Spleen (tissue), 11 donors: ENCODE results near the gene LRMDA. TPM values are rescaled to one million over a fixed set of nuclear protein-coding genes. Genes with fewer than 3 reads are reported as not detected.

ENCODE experiments used
- DNase-seq: peaks from one replicate; pipeline ENCODE4 v3.0.0-alpha.2; 2020
- H3K27ac ChIP-seq, 8 donors: fragments of 200-600 bp; sonication (generic) in 7 of 8; 1 replicate in 4 of 8; 2 replicates in 4 of 8; pipeline versions ENCODE4 v1.5.0 to v1.8.0; 2016 to 2021; ENCODE audit warnings: inconsistent platforms in 4 of 8, mild to moderate bottlenecking in 4 of 8, moderate library complexity in 1 of 8
- H3K27me3 ChIP-seq, 7 donors: fragments of 200-600 bp; sonication (generic) in 6 of 7; replicated peaks in 1 of 7; 1 replicate in 4 of 7; 2 replicates in 3 of 7; pipeline versions ENCODE4 v1.5.0 to v1.8.0; 2016 to 2021; ENCODE audit warnings: inconsistent platforms in 3 of 7, mild to moderate bottlenecking in 1 of 7
- H3K36me3 ChIP-seq, 6 donors: fragments of 200-600 bp; sonication (generic) in 5 of 6; 1 replicate in 4 of 6; 2 replicates in 2 of 6; pipeline versions ENCODE4 v1.5.0 to v1.8.0; 2016 to 2021; ENCODE audit warnings: inconsistent platforms in 2 of 6
- H3K4me1 ChIP-seq, 6 donors: fragments of 200-600 bp; sonication (generic) in 5 of 6; 1 replicate in 3 of 6; 2 replicates in 3 of 6; pipeline versions ENCODE4 v1.5.0 to v1.8.0; 2016 to 2021; ENCODE audit warnings: inconsistent platforms in 3 of 6
- H3K4me3 ChIP-seq, 8 donors: fragments of 200-600 bp; sonication (generic) in 7 of 8; 1 replicate in 4 of 8; 2 replicates in 4 of 8; pipeline versions ENCODE4 v1.5.0 to v1.8.0; 2016 to 2021; ENCODE audit warnings: inconsistent platforms in 4 of 8, mild to moderate bottlenecking in 4 of 8, moderate library complexity in 2 of 8
- H3K9me3 ChIP-seq, 8 donors: fragments of 200-600 bp; sonication (generic) in 7 of 8; 1 replicate in 4 of 8; 2 replicates in 4 of 8; pipeline versions ENCODE4 v1.5.0 to v1.8.0; 2016 to 2021; ENCODE audit warnings: inconsistent platforms in 4 of 8
- POLR2A ChIP-seq, 3 donors: fragments of 450-650 bp; IDR thresholded peaks; one replicate each; pipeline ENCODE4 v1.5.1; 2017; ENCODE audit warnings: antibody characterized with exemption in 3 of 3, mild to moderate bottlenecking in 1 of 3
- POLR2AphosphoS5 ChIP-seq, 3 donors: sonication (generic); formaldehyde crosslinking; IDR thresholded peaks; one replicate each; pipeline ENCODE4 v1.5.1; 2017; ENCODE audit warnings: antibody characterized with exemption in 3 of 3
- WGBS, 5 donors: extraction: QIAGEN DNeasy Blood & Tissue Kit in 3 of 5; methylation state at CpG; one replicate each; pipeline versions ENCODE4 v1.1.5 to v1.1.7; 2013 to 2018; 5-methylcytosine and 5-hydroxymethylcytosine counted together
- intact Hi-C: fragments of 100-400 bp; cut with DNase I; formaldehyde crosslinking; loops from one replicate; pipeline ENCODE4 v1.15.0; 2023; ENCODE audit warnings: low total_unique reads
- polyA plus RNA-seq, 3 donors: library from polyadenylated mRNA; stranded (reverse); fragments of 200-250 nt; gene quantifications; one replicate each; pipeline ENCODE4 v1.2.1, GENCODE V29; 2013
- total RNA-seq, 7 donors: library from RNA; depleted of rRNA in 3 of 7; stranded (reverse); fragments of >200 nt in 3 of 7; fragmentation: NEBNext Ultra II Directional in 4 of 7; extraction: Animal tissue kit (Norgen Biotek cat#: 25700) in 4 of 7; gene quantifications; one replicate each; pipeline versions ENCODE4 v1.1.0 to v1.2.1, GENCODE V29; 2016 to 2021
- TF ChIP-seq, protein P1 (sequence below), 11 experiments: fragments of 200-600 bp in 7 of 11; fragments of 450-650 bp in 4 of 11; sonication (generic) in 4 of 11; IDR thresholded peaks in 8 of 11; conservative IDR thresholded peaks in 3 of 11; 1 replicate in 7 of 11; 2 replicates in 4 of 11; pipeline versions ENCODE4 v1.4.0 to v1.8.0; 2016 to 2021; ENCODE audit warnings: antibody characterized with exemption in 11 of 11, inconsistent platforms in 4 of 11, mild to moderate bottlenecking in 1 of 11
- donor health status: healthy with polysubstance abuse.
- donor health status: DM: no; HTN: no; CAD: no; lungs with moderate emphysema.
- donor health status: DM: no; HTN: no; CAD: no.
- donor health status: Bipolar disorder and iron deficiency.
- donor health status: healthy.
- donor health status: DM: no; HTN: no; CAD: no.
- donor health status: DM: yes; HTN: yes; CAD: no.

The LRMDA gene
- total and polyA plus RNA-seq, 10 donors = 7.3 to 46.6 (median 28.2) TPM

DNA sequence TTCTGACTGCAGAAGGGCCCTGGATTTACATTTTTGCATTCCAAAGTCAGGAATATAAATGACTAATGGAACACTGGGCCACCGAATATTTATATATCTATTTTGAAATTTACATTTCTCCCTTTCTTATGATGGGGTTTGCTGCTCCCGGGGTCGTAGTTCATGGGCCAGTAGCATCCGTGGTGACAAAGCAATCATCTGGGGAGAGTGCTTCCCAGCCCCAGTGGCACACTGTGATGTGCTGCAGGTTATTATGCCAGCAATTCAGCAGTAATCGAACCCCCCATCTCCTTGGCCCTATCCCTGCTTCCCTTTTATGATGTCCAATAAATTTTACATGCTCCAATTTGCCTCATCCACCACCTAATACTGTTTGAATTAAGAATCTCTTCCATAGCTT lies 837.5 kb downstream of the LRMDA start:
- Histone ChIP-seq H3K27ac (no peak overlapping the region), H3K4me3 (no peak overlapping the region), H3K27me3 (no peaks in the 10 kb centered on the region), H3K9me3 (peaks cover 0 to 17% (median 5%) of the 10 kb centered on the region in 8 donors), H3K4me1 (no peaks in the 10 kb centered on the region), H3K36me3 (no peaks in the 10 kb centered on the region)
- WGBS, 5 donors = 79 to 92% (median 88%) methylated on average over 5 of the region's 5 CpGs
- DNase-seq = no peak
- intact Hi-C loops = no loop called here
- TF ChIP-seq POLR2AphosphoS5 (IDR thresholded peaks at IDR 0.05) (no peak), POLR2A (IDR thresholded peaks at IDR 0.05) (no peak)
- TF ChIP-seq, protein P1, sequence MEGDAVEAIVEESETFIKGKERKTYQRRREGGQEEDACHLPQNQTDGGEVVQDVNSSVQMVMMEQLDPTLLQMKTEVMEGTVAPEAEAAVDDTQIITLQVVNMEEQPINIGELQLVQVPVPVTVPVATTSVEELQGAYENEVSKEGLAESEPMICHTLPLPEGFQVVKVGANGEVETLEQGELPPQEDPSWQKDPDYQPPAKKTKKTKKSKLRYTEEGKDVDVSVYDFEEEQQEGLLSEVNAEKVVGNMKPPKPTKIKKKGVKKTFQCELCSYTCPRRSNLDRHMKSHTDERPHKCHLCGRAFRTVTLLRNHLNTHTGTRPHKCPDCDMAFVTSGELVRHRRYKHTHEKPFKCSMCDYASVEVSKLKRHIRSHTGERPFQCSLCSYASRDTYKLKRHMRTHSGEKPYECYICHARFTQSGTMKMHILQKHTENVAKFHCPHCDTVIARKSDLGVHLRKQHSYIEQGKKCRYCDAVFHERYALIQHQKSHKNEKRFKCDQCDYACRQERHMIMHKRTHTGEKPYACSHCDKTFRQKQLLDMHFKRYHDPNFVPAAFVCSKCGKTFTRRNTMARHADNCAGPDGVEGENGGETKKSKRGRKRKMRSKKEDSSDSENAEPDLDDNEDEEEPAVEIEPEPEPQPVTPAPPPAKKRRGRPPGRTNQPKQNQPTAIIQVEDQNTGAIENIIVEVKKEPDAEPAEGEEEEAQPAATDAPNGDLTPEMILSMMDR (IDR thresholded peaks at IDR 0.05 in 8 of 11, conservative IDR thresholded peaks at IDR 0.05 in 3 of 11) = no peak

DNA sequence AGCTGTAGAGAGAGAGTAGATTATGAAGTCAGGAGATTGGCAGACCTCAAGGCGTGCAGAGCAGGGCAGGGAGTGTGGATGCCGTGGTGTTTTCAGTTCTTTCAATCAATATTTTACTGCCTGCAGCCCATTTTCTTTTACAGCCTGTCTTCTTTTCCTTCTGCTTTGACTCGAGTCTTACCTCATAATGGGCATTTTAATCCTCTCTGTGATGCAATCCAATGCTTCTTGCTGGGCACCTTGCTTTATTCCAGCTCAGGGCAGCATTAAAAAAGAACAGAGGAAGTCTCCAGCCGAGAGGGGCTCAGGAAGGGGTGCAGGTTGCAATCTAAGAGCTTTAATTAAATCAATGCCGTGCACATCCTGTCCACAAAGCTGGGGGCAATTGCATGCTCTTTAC lies 839.0 kb downstream of the LRMDA start:
- no peaks in the 10 kb centered on the region for H3K4me1 ChIP-seq
- H3K27me3 ChIP-seq = no peaks in the 10 kb centered on the region
- no peak overlapping the region for H3K27ac ChIP-seq
- H3K9me3 ChIP-seq = peaks cover 4 to 32% (median 20%) of the 10 kb centered on the region in 8 donors
- no peaks in the 10 kb centered on the region for H3K36me3 ChIP-seq
- 58 to 69% (median 61%) methylated on average over 5 of the region's 5 CpGs for WGBS, 5 donors
- intact Hi-C loops = no loop called here
- TF ChIP-seq POLR2AphosphoS5 (IDR thresholded peaks at IDR 0.05) (no peak), POLR2A (IDR thresholded peaks at IDR 0.05) (no peak)
- TF ChIP-seq, protein P1 (IDR thresholded peaks at IDR 0.05 in 8 of 11, conservative IDR thresholded peaks at IDR 0.05 in 3 of 11) = no peak
- H3K4me3 ChIP-seq = no peak overlapping the region
- DNase-seq = no peak

DNA sequence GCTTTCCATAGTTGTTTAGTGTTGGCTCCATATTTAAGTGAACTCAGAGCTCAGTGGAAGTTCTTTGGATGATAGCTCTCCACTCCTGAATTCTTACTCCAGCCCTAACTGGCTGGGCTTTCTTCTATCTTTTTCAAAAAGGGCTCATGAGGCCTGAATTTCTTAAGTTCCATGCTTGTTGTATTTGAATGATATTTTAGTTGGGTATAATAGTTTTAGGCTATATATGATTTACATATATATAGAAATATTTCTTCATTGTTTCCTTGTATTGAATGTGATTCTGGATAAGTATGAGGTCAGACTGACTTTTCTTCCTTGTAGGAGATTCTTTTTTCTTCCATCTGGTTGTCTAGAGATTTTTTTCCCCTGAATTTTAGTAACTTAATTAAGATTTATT lies 843.5 kb downstream of the LRMDA start:
- Histone ChIP-seq H3K4me1 (no peaks in the 10 kb centered on the region), H3K27me3 (no peaks in the 10 kb centered on the region), H3K36me3 (no peaks in the 10 kb centered on the region), H3K9me3 (peaks cover 4 to 50% (median 33%) of the 10 kb centered on the region in 8 donors), H3K4me3 (no peak overlapping the region), H3K27ac (no peak overlapping the region)
- no peak for TF ChIP-seq POLR2AphosphoS5 (IDR thresholded peaks at IDR 0.05)
- TF ChIP-seq, protein P1 (IDR thresholded peaks at IDR 0.05 in 8 of 11, conservative IDR thresholded peaks at IDR 0.05 in 3 of 11) = no peak
- no peak for TF ChIP-seq POLR2A (IDR thresholded peaks at IDR 0.05)
- DNase-seq = no peak
- intact Hi-C loops = no loop called here

DNA sequence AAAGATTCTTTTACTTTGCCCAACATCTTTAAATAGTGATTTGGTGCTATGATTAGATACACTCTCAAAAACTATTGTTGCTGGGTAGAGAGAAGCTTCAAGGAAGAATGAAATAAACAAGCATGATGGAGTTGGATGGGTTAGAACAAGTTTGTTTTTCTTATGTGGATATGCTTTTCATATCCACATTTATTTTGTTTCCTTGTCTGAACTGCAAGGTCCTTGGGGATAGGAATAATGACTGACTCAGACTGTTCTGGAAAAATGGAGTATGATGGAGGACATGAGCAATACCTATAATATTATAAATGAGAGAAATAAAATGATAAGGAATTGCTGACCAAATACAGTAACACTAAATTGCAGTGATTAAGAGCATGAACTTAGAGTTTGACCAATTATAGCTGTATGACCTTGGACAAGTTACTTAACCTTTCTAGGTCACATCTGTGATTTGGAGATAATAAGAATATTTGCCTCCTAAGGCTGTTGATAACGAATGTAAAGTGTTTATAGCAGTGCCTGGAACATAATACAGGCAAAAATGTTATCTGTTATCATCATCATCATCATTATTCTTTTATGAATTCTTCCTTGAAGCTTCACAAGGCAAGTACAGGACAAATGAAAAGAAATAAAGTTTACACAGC lies 847.5 kb downstream of the LRMDA start:
- Histone ChIP-seq H3K27ac (no peak overlapping the region), H3K4me3 (no peak overlapping the region), H3K9me3 (peaks cover 4 to 34% (median 27%) of the 10 kb centered on the region in 8 donors), H3K4me1 (peaks cover 0 to 5% (median 0%) of the 10 kb centered on the region in 6 donors), H3K27me3 (no peaks in the 10 kb centered on the region), H3K36me3 (no peaks in the 10 kb centered on the region)
- no peak for DNase-seq
- no peak for TF ChIP-seq POLR2AphosphoS5 (IDR thresholded peaks at IDR 0.05)
- no peak for TF ChIP-seq POLR2A (IDR thresholded peaks at IDR 0.05)
- TF ChIP-seq, protein P1 (IDR thresholded peaks at IDR 0.05 in 8 of 11, conservative IDR thresholded peaks at IDR 0.05 in 3 of 11) = no peak
- intact Hi-C loops = no loop called here
- WGBS, 5 donors = 28 to 56% (median 43%) methylated on average over 1 of the region's 1 CpG
